Endothelial cell of umbilical vein (primary cell): ENCODE data around the gene SORL1. TPM values are rescaled to one million over a fixed set of nuclear protein-coding genes. Genes with fewer than 3 reads are reported as not detected.

Source experiments
- BruUV-seq: library from RNA; stranded (reverse); fragments of 400-500 nt; replicated peaks from 2 replicates; lab custom pipeline; 2021; lab: Mats Ljungman, UMichigan
- CTCF ChIA-PET: fragments of 300-600, 350-600 bp; sonication (Branson Sonifier 250); formaldehyde crosslinking; loops from one replicate; lab custom pipeline; 2021; ENCODE audit warnings: antibody characterized with exemption, inconsistent platforms; lab: Charles Lee
- POLR2A ChIA-PET: fragments of 300-600, 350-600 bp; sonication (Branson Sonifier 250); formaldehyde crosslinking; loops from one replicate; lab custom pipeline; 2021; ENCODE audit warnings: antibody characterized with exemption, inconsistent platforms; lab: Charles Lee
- DNase-seq: peaks from one replicate; pipeline ENCODE4 v3.0.0-alpha.2; 2011; ENCODE audit warnings: low read depth, low spot score
- FAIRE-seq: peaks from 2 replicates; lab custom pipeline; 2011; peaks lifted over from hg19 to GRCh38; lab: Jason Lieb, UNC
- H2AFZ ChIP-seq: 2 replicates; pipeline ENCODE4 v1.6.0; 2012; ENCODE audit warnings: low read depth, low read length, control low read depth, inconsistent platforms
- H3K27ac ChIP-seq: 2 replicates; pipeline ENCODE4 v1.5.1; 2011; ENCODE audit warnings: low read depth, mild to moderate bottlenecking, control low read depth, low read length, moderate library complexity; ENCODE audit not compliant: insufficient read depth
- H3K27me3 ChIP-seq, 2 experiments: 2 replicates each; pipeline versions ENCODE4 v1.6.0 to v1.6.1; 2011; ENCODE audit warnings: low read length in 2 of 2, mixed read lengths in 1 of 2; ENCODE audit not compliant: control insufficient read depth in 2 of 2, insufficient read depth in 2 of 2
- H3K36me3 ChIP-seq, 2 experiments: 2 replicates in 1 of 2; 3 replicates in 1 of 2; pipeline ENCODE4 v1.5.1; 2011; ENCODE audit warnings: low read length in 2 of 2, mild to moderate bottlenecking in 1 of 2, moderate library complexity in 1 of 2; ENCODE audit not compliant: control insufficient read depth in 2 of 2, insufficient read depth in 2 of 2; ENCODE audit errors: extremely low read depth in 1 of 2
- H3K4me1 ChIP-seq: 3 replicates; pipeline ENCODE4 v1.5.1; 2011; ENCODE audit warnings: mild to moderate bottlenecking, low read length; ENCODE audit not compliant: control insufficient read depth, insufficient read depth; ENCODE audit errors: extremely low read depth
- H3K4me2 ChIP-seq: 2 replicates; pipeline ENCODE4 v1.6.1; 2011; ENCODE audit warnings: low read length, control low read depth, mixed read lengths; ENCODE audit not compliant: insufficient read depth
- H3K4me3 ChIP-seq, 3 experiments: fragments of 200-600 bp in 1 of 3; sonication (generic), shearing (Covaris generic) in 1 of 3; replicated peaks in 1 of 3; 2 replicates each; pipeline ENCODE4 v1.5.1; 2011 to 2016; ENCODE audit warnings: control low read depth in 3 of 3, low read length in 3 of 3, mild to moderate bottlenecking in 2 of 3, inconsistent platforms in 1 of 3, low read depth in 1 of 3, moderate library complexity in 1 of 3; ENCODE audit not compliant: insufficient read depth in 1 of 3
- H3K79me2 ChIP-seq: 2 replicates; pipeline ENCODE4 v1.6.0; 2012; ENCODE audit warnings: low read length, inconsistent platforms; ENCODE audit not compliant: control insufficient read depth, insufficient read depth
- H3K9ac ChIP-seq: replicated peaks from 2 replicates; pipeline ENCODE3; 2011; ENCODE audit warnings: low read length, control low read depth; ENCODE audit not compliant: insufficient read depth; ENCODE audit errors: extremely low read depth
- H3K9me1 ChIP-seq: replicated peaks from 3 replicates; pipeline ENCODE4 v1.6.0; 2011; ENCODE audit warnings: mild to moderate bottlenecking, low read length; ENCODE audit not compliant: control insufficient read depth, insufficient read depth; ENCODE audit errors: extremely low read depth
- H3K9me3 ChIP-seq: replicated peaks from 2 replicates; pipeline ENCODE4 v1.5.1; 2012; ENCODE audit warnings: low read length, inconsistent platforms; ENCODE audit not compliant: control insufficient read depth, insufficient read depth
- H4K20me1 ChIP-seq: replicated peaks from 2 replicates; pipeline ENCODE3; 2011; ENCODE audit warnings: mild to moderate bottlenecking, low read length; ENCODE audit not compliant: control insufficient read depth, insufficient read depth; ENCODE audit errors: extremely low read depth
- EZH2 ChIP-seq: IDR thresholded peaks from 2 replicates; pipeline ENCODE4 v1.6.1; 2012; ENCODE audit warnings: borderline replicate concordance, low read depth, mild to moderate bottlenecking, moderate library complexity, low read length, inconsistent platforms; ENCODE audit not compliant: severe bottlenecking
- FOS ChIP-seq: IDR thresholded peaks from 2 replicates; pipeline ENCODE4 v1.6.1; 2011; ENCODE audit warnings: mild to moderate bottlenecking, low read length, moderate library complexity, borderline replicate concordance; ENCODE audit not compliant: insufficient read depth
- GATA2 ChIP-seq: IDR thresholded peaks from 2 replicates; pipeline ENCODE4 v1.7.0; 2011; ENCODE audit warnings: low read depth, mild to moderate bottlenecking, moderate library complexity, mixed read lengths, low read length; ENCODE audit not compliant: insufficient read length, insufficient read depth
- JUN ChIP-seq: IDR thresholded peaks from 2 replicates; pipeline ENCODE4 v1.6.1; 2011; ENCODE audit warnings: borderline replicate concordance, low read depth; ENCODE audit not compliant: insufficient read length, insufficient read depth
- MYC ChIP-seq: IDR thresholded peaks from one replicate; pipeline ENCODE4 v1.6.1; 2011; ENCODE audit warnings: mild to moderate bottlenecking, low read depth, low read length
- POLR2A ChIP-seq: IDR thresholded peaks from 2 replicates; pipeline ENCODE4 v1.6.1; 2012; ENCODE audit warnings: low read depth, mild to moderate bottlenecking, control low read depth, low read length
- POLR2AphosphoS5 ChIP-seq: IDR thresholded peaks from 2 replicates; pipeline ENCODE4 v1.6.1; 2012; ENCODE audit warnings: low read depth, mild to moderate bottlenecking, control low read depth, low read length, moderate library complexity; ENCODE audit not compliant: insufficient read depth
- dilution Hi-C: fragments of 300-500 bp; cut with MboI; formaldehyde crosslinking; loops from one replicate; pipeline ENCODE4 v1.15.0; 2019; ENCODE audit warnings: low sequenced_read_pairs; ENCODE audit not compliant: extremely low pct_ligation_motif_present
- intact Hi-C: fragments of 100-400 bp; cut with micrococcal nuclease; formaldehyde crosslinking; loops from one replicate; pipeline ENCODE4 v1.10.0; 2022
- polyA plus RNA-seq, 4 experiments: library from polyadenylated mRNA; depleted of rRNA in 3 of 4; stranded (reverse) in 3 of 4; unstranded in 1 of 4; fragments of >200 nt; gene quantifications; 2 replicates each; pipeline versions ENCODE4 v1.2.1 to v1.2.3, GENCODE V29; 2011 to 2012; ENCODE audit warnings: missing spikeins in 1 of 4
- total RNA-seq: library from RNA; stranded (reverse); gene quantifications from 2 replicates; pipeline ENCODE4 v1.2.3, GENCODE V29; 2021
- TF ChIP-seq, protein P1 (sequence below), 2 donors: IDR thresholded peaks; 1 replicate in 1 of 2; 2 replicates in 1 of 2; pipeline ENCODE4 v1.5.1; 2011; ENCODE audit warnings: low read length in 2 of 2, mild to moderate bottlenecking in 2 of 2, moderate library complexity in 2 of 2, control low read depth in 1 of 2, inconsistent platforms in 1 of 2, low read depth in 1 of 2; ENCODE audit not compliant: insufficient read depth in 1 of 2; ENCODE audit errors: extremely low read depth in 1 of 2
- TF ChIP-seq, protein P2 (sequence below): IDR thresholded peaks from 2 replicates; pipeline ENCODE4 v1.6.1; 2011; ENCODE audit not compliant: insufficient read depth, insufficient read length

SORL1 gene
- total and polyA plus RNA-seq, 2 donors (not counting 3 experiments of a cell fraction or from before 2014, with no cell fraction given): 0.17 to 0.31 TPM

DNA sequence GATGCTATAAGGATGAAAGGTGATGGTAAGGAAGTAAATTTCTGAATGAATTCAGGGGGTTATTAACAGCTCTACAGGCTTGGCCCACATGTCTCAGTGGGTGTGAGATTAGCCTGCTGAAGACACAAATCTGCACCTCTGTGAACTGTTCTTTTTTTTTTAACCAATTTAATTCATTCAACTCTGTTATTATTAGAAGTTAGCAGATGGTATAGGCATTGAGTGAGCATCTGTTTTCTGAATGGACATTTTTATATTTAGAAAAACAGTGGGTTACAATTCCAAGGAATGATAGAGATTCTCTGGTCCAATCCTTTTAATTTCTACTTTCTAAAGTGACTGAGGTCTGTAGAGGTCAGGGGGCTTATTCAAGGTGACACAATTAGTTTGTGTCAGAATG, 122.7 kb downstream of the SORL1 start:
- CTCF ChIA-PET: no interaction called here
- FAIRE-seq: no peak

More for the DNA sequence above, 122.7 kb downstream of the SORL1 start:
- dilution Hi-C loops (no loop called here), intact Hi-C loops (no loop called here)
- H4K20me1 ChIP-seq: no peaks in the 10 kb centered on the region
- POLR2A ChIA-PET: no interaction called here
- H3K4me1 ChIP-seq: no peaks in the 10 kb centered on the region
- H3K9me1 ChIP-seq: no peaks in the 10 kb centered on the region
- no peak for DNase-seq
- no peaks in the 10 kb centered on the region for H3K9me3 ChIP-seq
- TF ChIP-seq EZH2 (no peak), POLR2AphosphoS5 (no peak), JUN (no peak), POLR2A (no peak), FOS (no peak), MYC (no peak), GATA2 (no peak)
- TF ChIP-seq, protein P1, sequence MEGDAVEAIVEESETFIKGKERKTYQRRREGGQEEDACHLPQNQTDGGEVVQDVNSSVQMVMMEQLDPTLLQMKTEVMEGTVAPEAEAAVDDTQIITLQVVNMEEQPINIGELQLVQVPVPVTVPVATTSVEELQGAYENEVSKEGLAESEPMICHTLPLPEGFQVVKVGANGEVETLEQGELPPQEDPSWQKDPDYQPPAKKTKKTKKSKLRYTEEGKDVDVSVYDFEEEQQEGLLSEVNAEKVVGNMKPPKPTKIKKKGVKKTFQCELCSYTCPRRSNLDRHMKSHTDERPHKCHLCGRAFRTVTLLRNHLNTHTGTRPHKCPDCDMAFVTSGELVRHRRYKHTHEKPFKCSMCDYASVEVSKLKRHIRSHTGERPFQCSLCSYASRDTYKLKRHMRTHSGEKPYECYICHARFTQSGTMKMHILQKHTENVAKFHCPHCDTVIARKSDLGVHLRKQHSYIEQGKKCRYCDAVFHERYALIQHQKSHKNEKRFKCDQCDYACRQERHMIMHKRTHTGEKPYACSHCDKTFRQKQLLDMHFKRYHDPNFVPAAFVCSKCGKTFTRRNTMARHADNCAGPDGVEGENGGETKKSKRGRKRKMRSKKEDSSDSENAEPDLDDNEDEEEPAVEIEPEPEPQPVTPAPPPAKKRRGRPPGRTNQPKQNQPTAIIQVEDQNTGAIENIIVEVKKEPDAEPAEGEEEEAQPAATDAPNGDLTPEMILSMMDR (IDR thresholded peaks at IDR 0.05; ENCODE audit: extremely low read depth in 1 of 2, insufficient read depth in 1 of 2, low read depth in 1 of 2, low read length in 2 of 2): no peak
- TF ChIP-seq, protein P2, sequence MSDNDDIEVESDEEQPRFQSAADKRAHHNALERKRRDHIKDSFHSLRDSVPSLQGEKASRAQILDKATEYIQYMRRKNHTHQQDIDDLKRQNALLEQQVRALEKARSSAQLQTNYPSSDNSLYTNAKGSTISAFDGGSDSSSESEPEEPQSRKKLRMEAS: no peak
- H3K27ac ChIP-seq: no peak overlapping the region
- H3K36me3 ChIP-seq: no peaks in the 10 kb centered on the region
- no peak overlapping the region for H3K4me3 ChIP-seq
- no peak overlapping the region for H3K4me2 ChIP-seq
- no peaks in the 10 kb centered on the region for H3K27me3 ChIP-seq
- H3K79me2 ChIP-seq: no peaks in the 10 kb centered on the region
- no TSS peak for BruUV-seq
- no peak overlapping the region for H2AFZ ChIP-seq
- H3K9ac ChIP-seq: no peak overlapping the region
